ENCODE measurements around the gene GRID2. TPM values are rescaled to one million over a fixed set of nuclear protein-coding genes. Genes with fewer than 3 reads are reported as not detected.

GRID2 gene
- total and polyA plus RNA-seq, 9 of the 15 experiments (the other 6 are each of a cell fraction or from before 2014, with no cell fraction given) = 0.04 TPM; not detected in 7

GRCh38 chr4:92996533-92996932 is 692.8 kb downstream of the GRID2 start:
- no peaks in the 10 kb centered on the region for H3K4me1 ChIP-seq (replicated peaks in 1 of 2; ENCODE audit: control insufficient read depth in 2 of 2, insufficient read depth in 2 of 2, low read length in 2 of 2)
- H3K9me1 ChIP-seq (ENCODE audit: control insufficient read depth, insufficient read depth, low read length) = no peaks in the 10 kb centered on the region
- ChIA-PET POLR2A (no interaction called here), CTCF (ENCODE audit: low intra/inter-chr PET ratio) (no interaction called here)
- in situ Hi-C loops (cut with MboI) (no loop called here), intact Hi-C loops (cut with micrococcal nuclease) (no loop called here)
- H3K4me2 ChIP-seq (ENCODE audit: insufficient read depth, low read length) = no peak overlapping the region
- no peak overlapping the region for H3K27ac ChIP-seq (ENCODE audit: extremely low read depth, low read depth, low read length)
- no peak for ATAC-seq
- TF ChIP-seq ZNF584 (CRISPR knock-in tag; IDR thresholded peaks at IDR 0.05; ENCODE audit: low read depth) (no peak), TBP (optimal IDR thresholded peaks at IDR 0.05; ENCODE audit: low read depth, low read length) (no peak), ZNF644 (tag; IDR thresholded peaks at IDR 0.05; ENCODE audit: low read depth) (no peak)
- no peaks in the 10 kb centered on the region for H3K36me3 ChIP-seq (ENCODE audit: control insufficient read depth, insufficient read depth, low read length)
- WGBS (ENCODE audit: insufficient coverage, low coverage, missing lambda C conversion rate) = 0% methylated on average over 2 of the region's 2 CpGs
- DNase-seq (ENCODE audit: extremely low read depth in 1 of 4, low spot score in 3 of 4) = no peak
- H4K20me1 ChIP-seq (replicated peaks; ENCODE audit: control insufficient read depth, insufficient read depth, low read length) = no peaks in the 10 kb centered on the region
- H3K27me3 ChIP-seq (ENCODE audit: control insufficient read depth in 2 of 2, insufficient read depth in 2 of 2, low read length in 2 of 2) = no peaks in the 10 kb centered on the region
- no peak overlapping the region for H3K9ac ChIP-seq (ENCODE audit: insufficient read depth in 1 of 2, low read depth in 2 of 2, low read length in 2 of 2)
- H2AFZ ChIP-seq (ENCODE audit: low read depth, low read length) = no peak overlapping the region
- no peaks in the 10 kb centered on the region for H3K79me2 ChIP-seq (ENCODE audit: control insufficient read depth, insufficient read depth, low read length)
- FAIRE-seq = no peak
- no TSS peak for BruUV-seq (replicated peaks)
- no peak overlapping the region for H3K4me3 ChIP-seq
- no peaks in the 10 kb centered on the region for H3K9me3 ChIP-seq (replicated peaks; ENCODE audit: control insufficient read depth, insufficient read depth, low read depth, low read length)

GRCh38 chr4:93000910-93001309 is 697.1 kb downstream of the GRID2 start:
- H3K27me3 ChIP-seq (ENCODE audit: control insufficient read depth in 2 of 2, insufficient read depth in 2 of 2, low read length in 2 of 2) = no peaks in the 10 kb centered on the region
- POLR2A ChIA-PET = no interaction called here
- no peak overlapping the region for H3K27ac ChIP-seq (ENCODE audit: extremely low read depth, low read depth, low read length)
- no peaks in the 10 kb centered on the region for H3K9me1 ChIP-seq (ENCODE audit: control insufficient read depth, insufficient read depth, low read length)
- TF ChIP-seq RUNX1 (IDR thresholded peaks at IDR 0.05; ENCODE audit: low read depth) (no peak), NFE2L1 (tag; IDR thresholded peaks at IDR 0.05; ENCODE audit: borderline replicate concordance, low read depth) (no peak), MAFK (IDR thresholded peaks at IDR 0.05; ENCODE audit: low read length) (peak; percentile 64; the same call in 1 of the 2 replicates), ZNF316 (IDR thresholded peaks at IDR 0.05) (peak; percentile 81), MAFG (tag; conservative IDR thresholded peaks at IDR 0.05) (0 out of 2 replicates have a peak, but pooled peaks have one; percentile 26), C11orf30 (IDR thresholded peaks at IDR 0.05; ENCODE audit: low read depth) (peak; percentile 60), MAFF (IDR thresholded peaks at IDR 0.05; ENCODE audit: low read length) (peak; percentile 24; the same call in 1 of the 2 replicates)
- H3K9ac ChIP-seq (ENCODE audit: insufficient read depth in 1 of 2, low read depth in 2 of 2, low read length in 2 of 2) = no peak overlapping the region
- H3K4me2 ChIP-seq (ENCODE audit: insufficient read depth, low read length) = no peak overlapping the region
- H3K4me3 ChIP-seq = no peak overlapping the region
- H3K9me3 ChIP-seq (replicated peaks; ENCODE audit: control insufficient read depth, insufficient read depth, low read depth, low read length) = no peaks in the 10 kb centered on the region
- CTCF ChIA-PET (ENCODE audit: low intra/inter-chr PET ratio) = no interaction called here
- no peak for FAIRE-seq
- intact Hi-C loops (cut with micrococcal nuclease) (no loop called here), in situ Hi-C loops (cut with MboI) (no loop called here)
- no peak for DNase-seq (ENCODE audit: extremely low read depth in 1 of 4, low spot score in 3 of 4)
- no peaks in the 10 kb centered on the region for H3K79me2 ChIP-seq (ENCODE audit: control insufficient read depth, insufficient read depth, low read length)
- no peaks in the 10 kb centered on the region for H3K36me3 ChIP-seq (ENCODE audit: control insufficient read depth, insufficient read depth, low read length)
- H4K20me1 ChIP-seq (replicated peaks; ENCODE audit: control insufficient read depth, insufficient read depth, low read length) = no peaks in the 10 kb centered on the region
- no TSS peak for BruUV-seq (replicated peaks)
- H3K4me1 ChIP-seq (replicated peaks in 1 of 2; ENCODE audit: control insufficient read depth in 2 of 2, insufficient read depth in 2 of 2, low read length in 2 of 2) = no peaks in the 10 kb centered on the region
- no peak for ATAC-seq
- no peak overlapping the region for H2AFZ ChIP-seq (ENCODE audit: low read depth, low read length)
